Endodermal cell (in vitro differentiated cells): ENCODE results near the gene LRCH1. TPM values are rescaled to one million over a fixed set of nuclear protein-coding genes. Genes with fewer than 3 reads are reported as not detected.

Experiments
- DNase-seq: peaks from one replicate; pipeline ENCODE4 v3.0.0-alpha.2; 2017
- H3K27ac ChIP-seq: 2 replicates; pipeline ENCODE4 v1.5.1; 2013; ENCODE audit warnings: mild to moderate bottlenecking, low read depth, low read length, moderate library complexity
- H3K27me3 ChIP-seq: 2 replicates; pipeline ENCODE4 v1.6.1; 2013; ENCODE audit warnings: mild to moderate bottlenecking, low read length, moderate library complexity; ENCODE audit not compliant: insufficient read depth, control insufficient read depth, poor library complexity, severe bottlenecking
- H3K36me3 ChIP-seq: 2 replicates; pipeline ENCODE4 v1.7.0; 2013; ENCODE audit warnings: mild to moderate bottlenecking, low read length, moderate library complexity; ENCODE audit not compliant: control insufficient read depth, insufficient read depth
- H3K4me1 ChIP-seq: one replicate; pipeline ENCODE4 v1.7.0; 2013; ENCODE audit warnings: low read length; ENCODE audit not compliant: control insufficient read depth, insufficient read depth
- H3K4me3 ChIP-seq: 2 replicates; pipeline ENCODE4 v1.5.1; 2013; ENCODE audit warnings: mild to moderate bottlenecking, low read length, moderate library complexity
- H3K9ac ChIP-seq: 2 replicates; pipeline ENCODE4 v1.6.1; 2013; ENCODE audit warnings: mild to moderate bottlenecking, low read length, moderate library complexity; ENCODE audit not compliant: poor library complexity, severe bottlenecking; ENCODE audit errors: extremely low read depth
- H3K9me3 ChIP-seq: 2 replicates; pipeline ENCODE4 v1.6.1; 2013; ENCODE audit warnings: mild to moderate bottlenecking, low read length, moderate library complexity; ENCODE audit not compliant: control insufficient read depth
- H3K27ac Mint-ChIP-seq: 2 replicates; pipeline ENCODE4 v1.8.0; 2020; ENCODE audit warnings: mixed read lengths
- H3K27me3 Mint-ChIP-seq: 2 replicates; pipeline ENCODE4 v1.8.0; 2021; ENCODE audit warnings: mild to moderate bottlenecking, mixed read lengths; ENCODE audit not compliant: insufficient read depth
- H3K36me3 Mint-ChIP-seq: 2 replicates; pipeline ENCODE4 v1.8.0; 2020; ENCODE audit warnings: low read depth, mixed read lengths
- H3K4me1 Mint-ChIP-seq: 2 replicates; pipeline ENCODE4 v1.8.0; 2020; ENCODE audit warnings: mixed read lengths
- H3K4me3 Mint-ChIP-seq: 2 replicates; pipeline ENCODE4 v1.8.0; 2020; ENCODE audit warnings: mild to moderate bottlenecking, moderate library complexity, mixed read lengths
- H3K9me3 Mint-ChIP-seq: 2 replicates; pipeline ENCODE4 v1.8.0; 2020; ENCODE audit warnings: mild to moderate bottlenecking, mixed read lengths
- WGBS, 2 experiments: methylation state at CpG; one replicate each; pipeline versions ENCODE4 v1.1.5 to v1.1.7; 2013; ENCODE audit warnings: missing lambda C conversion rate in 2 of 2, mixed read lengths in 1 of 2; ENCODE audit not compliant: insufficient coverage in 1 of 2, insufficient read length in 1 of 2; 5-methylcytosine and 5-hydroxymethylcytosine counted together
- total RNA-seq, 2 donors: library from RNA; stranded (reverse); fragmentation: NEBNext Ultra II Directional in 1 of 2; extraction: Animal tissue kit (Norgen Biotek cat#: 25700) in 1 of 2; gene quantifications; 2 replicates in 1 of 2; 3 replicates in 1 of 2; pipeline ENCODE4 v1.2.1, GENCODE V29; 2021
- TF ChIP-seq, protein P1 (sequence below): fragments of 200-600 bp; sonication (generic); conservative IDR thresholded peaks from 2 replicates; pipeline ENCODE4 v1.5.0; 2021; ENCODE audit warnings: antibody characterized with exemption, mild to moderate bottlenecking

The LRCH1 gene
- total RNA-seq, 2 donors from 2014 or later: 8.1 to 11.8 TPM

DNA sequence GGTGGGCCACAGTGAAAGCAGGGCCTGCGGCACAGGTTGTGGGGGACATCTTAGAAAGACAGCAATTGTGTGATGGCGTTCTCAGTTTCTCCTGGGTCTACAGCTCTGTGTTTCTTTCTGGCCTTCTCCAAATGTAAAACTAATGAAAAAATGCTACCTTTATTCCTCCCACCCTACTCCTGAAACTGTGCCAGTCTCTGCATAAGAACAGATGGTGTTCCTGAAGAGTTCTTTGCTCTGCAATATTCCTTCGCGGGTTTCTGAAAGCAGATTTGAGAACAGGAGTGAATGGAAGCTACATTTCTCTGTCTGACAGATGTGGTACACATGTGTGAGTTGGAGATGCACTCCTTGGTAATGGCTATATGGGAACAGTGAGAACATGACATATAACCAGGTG, 18.0 kb upstream of the LRCH1 start:
- Histone ChIP-seq H3K4me1 (no peaks in the 10 kb centered on the region), H3K4me3 (no peak overlapping the region), H3K36me3 (no peaks in the 10 kb centered on the region), H3K9ac (no peak overlapping the region), H3K27ac (no peak overlapping the region), H3K27me3 (peaks cover 15% of the 10 kb centered on the region), H3K9me3 (no peaks in the 10 kb centered on the region)
- TF ChIP-seq, protein P1, sequence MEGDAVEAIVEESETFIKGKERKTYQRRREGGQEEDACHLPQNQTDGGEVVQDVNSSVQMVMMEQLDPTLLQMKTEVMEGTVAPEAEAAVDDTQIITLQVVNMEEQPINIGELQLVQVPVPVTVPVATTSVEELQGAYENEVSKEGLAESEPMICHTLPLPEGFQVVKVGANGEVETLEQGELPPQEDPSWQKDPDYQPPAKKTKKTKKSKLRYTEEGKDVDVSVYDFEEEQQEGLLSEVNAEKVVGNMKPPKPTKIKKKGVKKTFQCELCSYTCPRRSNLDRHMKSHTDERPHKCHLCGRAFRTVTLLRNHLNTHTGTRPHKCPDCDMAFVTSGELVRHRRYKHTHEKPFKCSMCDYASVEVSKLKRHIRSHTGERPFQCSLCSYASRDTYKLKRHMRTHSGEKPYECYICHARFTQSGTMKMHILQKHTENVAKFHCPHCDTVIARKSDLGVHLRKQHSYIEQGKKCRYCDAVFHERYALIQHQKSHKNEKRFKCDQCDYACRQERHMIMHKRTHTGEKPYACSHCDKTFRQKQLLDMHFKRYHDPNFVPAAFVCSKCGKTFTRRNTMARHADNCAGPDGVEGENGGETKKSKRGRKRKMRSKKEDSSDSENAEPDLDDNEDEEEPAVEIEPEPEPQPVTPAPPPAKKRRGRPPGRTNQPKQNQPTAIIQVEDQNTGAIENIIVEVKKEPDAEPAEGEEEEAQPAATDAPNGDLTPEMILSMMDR: no peak
- no peaks in the 10 kb centered on the region for H3K9me3 Mint-ChIP-seq
- no peaks in the 10 kb centered on the region for H3K4me1 Mint-ChIP-seq
- peaks cover 10% of the 10 kb centered on the region for H3K27me3 Mint-ChIP-seq
- no peak overlapping the region for H3K4me3 Mint-ChIP-seq
- no peak for DNase-seq
- no peaks in the 10 kb centered on the region for H3K36me3 Mint-ChIP-seq
- H3K27ac Mint-ChIP-seq: no peak overlapping the region
- WGBS, 2 experiments: 90 to 91% methylated on average over 4 of the region's 4 CpGs

DNA sequence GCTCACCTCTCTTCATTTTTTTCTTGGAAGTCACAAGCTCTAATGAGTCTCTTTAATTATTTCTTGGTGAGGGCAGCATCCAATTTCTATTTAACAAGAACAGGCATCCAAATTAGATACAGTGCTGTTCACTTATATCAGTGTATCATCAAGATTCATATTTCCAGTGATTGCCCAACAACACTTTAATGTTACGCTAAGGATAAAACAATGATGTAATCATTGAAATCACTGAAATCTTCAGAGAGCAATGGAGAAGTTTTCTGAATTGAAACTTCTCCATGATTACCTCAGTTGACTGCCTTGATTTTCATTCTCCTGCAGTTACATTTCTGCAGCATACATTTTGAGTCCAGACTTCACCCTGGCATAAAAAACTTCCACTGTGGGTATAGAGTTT, 17.1 kb upstream of the LRCH1 start:
- peaks cover 10% of the 10 kb centered on the region for H3K27me3 ChIP-seq
- H3K4me3 Mint-ChIP-seq: no peak overlapping the region
- H3K4me1 Mint-ChIP-seq: no peaks in the 10 kb centered on the region
- 92 to 100% methylated on average over 1 of the region's 1 CpG for WGBS, 2 experiments
- no peak overlapping the region for H3K9ac ChIP-seq
- no peak for DNase-seq
- H3K4me3 ChIP-seq: no peak overlapping the region
- H3K9me3 ChIP-seq: no peaks in the 10 kb centered on the region
- H3K36me3 ChIP-seq: no peaks in the 10 kb centered on the region
- H3K4me1 ChIP-seq: no peaks in the 10 kb centered on the region
- TF ChIP-seq, protein P1: no peak
- H3K36me3 Mint-ChIP-seq: no peaks in the 10 kb centered on the region
- H3K9me3 Mint-ChIP-seq: no peaks in the 10 kb centered on the region
- H3K27me3 Mint-ChIP-seq: peaks cover 4% of the 10 kb centered on the region
- no peak overlapping the region for H3K27ac ChIP-seq
- H3K27ac Mint-ChIP-seq: no peak overlapping the region

DNA sequence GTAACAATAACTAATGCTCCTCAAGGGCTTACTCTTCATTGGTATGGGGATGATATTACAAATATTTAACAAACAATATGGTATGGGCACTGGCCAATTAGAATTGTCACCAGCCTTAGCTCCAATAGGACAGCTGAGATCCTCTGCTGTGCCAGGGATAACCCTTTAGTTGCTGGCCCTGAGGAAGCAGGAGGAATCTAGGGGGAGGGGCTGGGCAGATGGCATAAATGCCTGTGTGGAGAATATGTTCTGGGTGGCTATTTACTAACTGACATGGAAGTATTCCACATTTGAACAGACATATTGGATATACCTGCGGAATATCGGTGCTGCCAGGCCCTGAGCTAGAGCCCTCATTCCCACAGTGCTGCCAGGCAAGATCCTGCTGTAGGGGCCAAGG, 16.6 kb upstream of the LRCH1 start:
- H3K4me1 Mint-ChIP-seq: no peaks in the 10 kb centered on the region

More for the DNA sequence above, 16.6 kb upstream of the LRCH1 start:
- TF ChIP-seq, protein P1: no peak
- 95 to 100% methylated on average over 2 of the region's 2 CpGs for WGBS, 2 experiments
- Mint-ChIP-seq H3K27me3 (peaks cover 2% of the 10 kb centered on the region), H3K27ac (no peak overlapping the region), H3K4me3 (no peak overlapping the region), H3K36me3 (no peaks in the 10 kb centered on the region), H3K9me3 (no peaks in the 10 kb centered on the region)
- H3K27ac ChIP-seq: no peak overlapping the region
- H3K36me3 ChIP-seq: no peaks in the 10 kb centered on the region
- H3K27me3 ChIP-seq: peaks cover 6% of the 10 kb centered on the region
- DNase-seq: no peak
- no peaks in the 10 kb centered on the region for H3K4me1 ChIP-seq
- no peak overlapping the region for H3K4me3 ChIP-seq
- H3K9ac ChIP-seq: no peak overlapping the region
- H3K9me3 ChIP-seq: no peaks in the 10 kb centered on the region
